DOHH2 (cell line): ENCODE results near the gene SPTBN4.

ENCODE experiments used
- CTCF ChIP-seq: fragments of 200-600 bp; sonication (generic); IDR thresholded peaks from one replicate; pipeline ENCODE4 v1.5.1; 2014; ENCODE audit warnings: antibody characterized with exemption, mild to moderate bottlenecking, low read depth, low read length; ENCODE audit not compliant: poor library complexity, severe bottlenecking
- EZH2phosphoT487 ChIP-seq: fragments of 200-600 bp; sonication (generic); IDR thresholded peaks from 2 replicates; pipeline ENCODE4 v1.6.1; 2017; ENCODE audit warnings: borderline replicate concordance, mild to moderate bottlenecking, antibody characterized with exemption, low read length, moderate library complexity, mixed read lengths

- TF ChIP-seq CTCF (no peak), EZH2phosphoT487 (no peak)
These were observed 143.7 kb downstream of the SPTBN4 start for GRCh38 chr19:40610396-40611064.
